Astrocyte of the spinal cord (primary cell): Measurements from ENCODE around the gene CSNK2A1.

ENCODE experiments used
- DNase-seq: peaks from one replicate; pipeline ENCODE4 v3.0.0; 2011; ENCODE audit warnings: low read depth, low spot score
- H3K4me3 ChIP-seq: 2 replicates; pipeline ENCODE4 v1.5.1; 2011; ENCODE audit warnings: low read depth, mild to moderate bottlenecking, low read length, moderate library complexity
- CTCF ChIP-seq: IDR thresholded peaks from 2 replicates; pipeline ENCODE4 v1.5.1; 2012; ENCODE audit warnings: low read depth, mild to moderate bottlenecking, low read length, inconsistent platforms
- in situ Hi-C: cut with HindIII; loops from 2 replicates; pipeline ENCODE4 v1.10.0; 2017; ENCODE audit warnings: low sequenced_read_pairs

Gene CSNK2A1

GRCh38 chr20:543369-544152, at the start of gene CSNK2A1:
CSNK2A1 (minus strand) TSS chr20:543790; CDS start chr20:508551, 35,239 bp downstream.
- TF ChIP-seq CTCF, result no peak
- in situ Hi-C loops, result no loop called here
- H3K4me3 ChIP-seq, result peak within 1 kb of the TSS; percentile 98
- peak; percentile 98 for DNase-seq

- no peak for TF ChIP-seq CTCF
- in situ Hi-C loops, result no loop called here
- H3K4me3 ChIP-seq, result no peak overlapping the region
- DNase-seq, result no peak
Observed at GRCh38 chr20:592506-592905, 48.9 kb upstream of the CSNK2A1 start.

- in situ Hi-C loops, result no loop called here
- H3K4me3 ChIP-seq, result no peak overlapping the region
- no peak for DNase-seq
- no peak for TF ChIP-seq CTCF
Observed at GRCh38 chr20:591941-592340, 48.4 kb upstream of the CSNK2A1 start.

GRCh38 chr20:588932-589672, 45.5 kb upstream of the CSNK2A1 start:
- no peak for TF ChIP-seq CTCF
- no peak overlapping the region for H3K4me3 ChIP-seq
- in situ Hi-C loops, result no loop called here
- DNase-seq, result no peak

GRCh38 chr20:588476-588875, 44.9 kb upstream of the CSNK2A1 start:
- H3K4me3 ChIP-seq, result no peak overlapping the region
- no peak for TF ChIP-seq CTCF
- in situ Hi-C loops, result no loop called here
- DNase-seq, result no peak

- no peak for DNase-seq
- TF ChIP-seq CTCF, result no peak
- in situ Hi-C loops, result no loop called here
Observed at GRCh38 chr20:584971-585301, 41.3 kb upstream of the CSNK2A1 start.

More at GRCh38 chr20:584971-585301, 41.3 kb upstream of the CSNK2A1 start:
- H3K4me3 ChIP-seq, result no peak overlapping the region
